IMR-90 (cell line): ENCODE data around the gene FITM2. TPM values are rescaled to one million over a fixed set of nuclear protein-coding genes. Genes with fewer than 3 reads are reported as not detected.

ENCODE experiments used
- ATAC-seq: fragments of 200-7000 bp; cut with Tn5 transposase; 2 replicates; pipeline ENCODE4 v1.9.1; 2020; ENCODE audit warnings: low read depth, mild to moderate bottlenecking, moderate library complexity
- BruUV-seq: library from RNA; stranded (reverse); fragments of 400-500 nt; replicated peaks from 2 replicates; lab custom pipeline; 2021; lab: Mats Ljungman, UMichigan
- CTCF ChIA-PET: fragments of 300-600 bp; formaldehyde crosslinking; extraction: SDS; loops from one replicate; lab custom pipeline; 2021; ENCODE audit warnings: antibody characterized with exemption; lab: Yijun Ruan, JAX
- POLR2A ChIA-PET: fragments of 300-600 bp; sonication (Branson Sonifier 250); formaldehyde crosslinking; loops from one replicate; lab custom pipeline; 2022; ENCODE audit warnings: antibody characterized with exemption; ENCODE audit not compliant: unreplicated experiment; lab: Charles Lee
- DNase-seq: peaks from one replicate; pipeline ENCODE4 v3.0.0; 2013
- H2AFZ ChIP-seq: replicated peaks from 2 replicates; pipeline ENCODE3; 2013; ENCODE audit warnings: low read length, mild to moderate bottlenecking; ENCODE audit not compliant: poor library complexity
- H2AK5ac ChIP-seq: 2 replicates; pipeline ENCODE4 v1.6.1; 2013; ENCODE audit warnings: low read depth, low read length, inconsistent platforms
- H2AK9ac ChIP-seq: replicated peaks from 2 replicates; pipeline ENCODE3; 2013; ENCODE audit warnings: mild to moderate bottlenecking, low read depth, low read length, moderate library complexity; ENCODE audit not compliant: poor library complexity
- H2BK120ac ChIP-seq: 2 replicates; pipeline ENCODE4 v1.6.1; 2013; ENCODE audit warnings: low read depth, low read length, inconsistent platforms
- H2BK15ac ChIP-seq: 3 replicates; pipeline ENCODE4 v1.6.1; 2013; ENCODE audit warnings: low read depth, low read length, inconsistent platforms
- H2BK20ac ChIP-seq: 2 replicates; pipeline ENCODE4 v1.6.1; 2013; ENCODE audit warnings: low read depth, mild to moderate bottlenecking, inconsistent platforms, low read length, moderate library complexity
- H2BK5ac ChIP-seq: 2 replicates; pipeline ENCODE4 v1.6.1; 2013; ENCODE audit warnings: mild to moderate bottlenecking, low read depth, low read length, inconsistent platforms; ENCODE audit not compliant: poor library complexity, severe bottlenecking
- H3K14ac ChIP-seq: replicated peaks from 2 replicates; pipeline ENCODE4 v1.6.1; 2013; ENCODE audit warnings: low read depth, low read length, inconsistent platforms
- H3K18ac ChIP-seq: 2 replicates; pipeline ENCODE4 v1.6.1; 2013; ENCODE audit warnings: low read depth, low read length, control low read depth
- H3K23ac ChIP-seq: 2 replicates; pipeline ENCODE4 v1.6.1; 2013; ENCODE audit warnings: low read depth, low read length, inconsistent platforms
- H3K27ac ChIP-seq: 2 replicates; pipeline ENCODE4 v1.5.1; 2013; ENCODE audit warnings: mild to moderate bottlenecking, control low read depth, low read length; ENCODE audit not compliant: insufficient read depth
- H3K27me3 ChIP-seq: 2 replicates; pipeline ENCODE4 v1.6.1; 2013; ENCODE audit warnings: low read length; ENCODE audit not compliant: control insufficient read depth, insufficient read depth
- H3K36me3 ChIP-seq: 2 replicates; pipeline ENCODE4 v1.6.1; 2013; ENCODE audit warnings: low read length, mixed read lengths; ENCODE audit not compliant: control insufficient read depth, insufficient read depth
- H3K4ac ChIP-seq: 2 replicates; pipeline ENCODE4 v1.6.1; 2013; ENCODE audit warnings: low read depth, low read length, inconsistent platforms
- H3K4me1 ChIP-seq: 2 replicates; pipeline ENCODE4 v1.6.1; 2013; ENCODE audit warnings: low read length, mixed read lengths; ENCODE audit not compliant: control insufficient read depth, insufficient read depth
- H3K4me2 ChIP-seq: 2 replicates; pipeline ENCODE4 v1.6.1; 2013; ENCODE audit warnings: low read depth, mild to moderate bottlenecking, control low read depth, low read length, moderate library complexity
- H3K4me3 ChIP-seq: 2 replicates; pipeline ENCODE4 v1.5.1; 2013; ENCODE audit warnings: low read depth, mild to moderate bottlenecking, control low read depth, low read length, moderate library complexity; ENCODE audit not compliant: insufficient read depth
- H3K56ac ChIP-seq: 2 replicates; pipeline ENCODE4 v1.6.1; 2013; ENCODE audit warnings: low read length, inconsistent platforms; ENCODE audit not compliant: insufficient read depth; ENCODE audit errors: extremely low read depth
- H3K79me1 ChIP-seq, 2 experiments: 2 replicates each; pipeline ENCODE4 v1.6.1; 2013; ENCODE audit warnings: low read length in 2 of 2, inconsistent platforms in 1 of 2, low read depth in 1 of 2
- H3K9ac ChIP-seq: 2 replicates; pipeline ENCODE4 v1.6.1; 2013; ENCODE audit warnings: low read depth, low read length, control low read depth
- H3K9me1 ChIP-seq: 2 replicates; pipeline ENCODE4 v1.6.1; 2013; ENCODE audit warnings: low read length, inconsistent platforms; ENCODE audit not compliant: insufficient read depth
- H3K9me3 ChIP-seq: 2 replicates; pipeline ENCODE4 v1.6.1; 2013; ENCODE audit warnings: low read length; ENCODE audit not compliant: control insufficient read depth, insufficient read depth
- H4K20me1 ChIP-seq: 2 replicates; pipeline ENCODE4 v1.6.1; 2013; ENCODE audit warnings: low read length, inconsistent platforms; ENCODE audit not compliant: insufficient read depth
- H4K5ac ChIP-seq: 2 replicates; pipeline ENCODE4 v1.6.1; 2013; ENCODE audit warnings: mild to moderate bottlenecking, low read depth, low read length, control low read depth
- H4K8ac ChIP-seq, 2 experiments: 2 replicates each; pipeline ENCODE4 v1.6.1; 2013; ENCODE audit warnings: low read depth in 2 of 2, low read length in 2 of 2, control low read depth in 1 of 2, inconsistent platforms in 1 of 2
- H4K91ac ChIP-seq: 2 replicates; pipeline ENCODE4 v1.6.1; 2013; ENCODE audit warnings: low read depth, low read length, inconsistent platforms; ENCODE audit not compliant: insufficient read depth
- CHD1 ChIP-seq: IDR thresholded peaks from 2 replicates; pipeline ENCODE4 v1.6.1; 2012; ENCODE audit warnings: low read depth, low read length, improper control_type of control experiment
- MAFK ChIP-seq: IDR thresholded peaks from 2 replicates; pipeline ENCODE4 v1.6.1; 2012; ENCODE audit warnings: low read depth, low read length, improper control_type of control experiment
- RCOR1 ChIP-seq: IDR thresholded peaks from 2 replicates; pipeline ENCODE4 v1.6.1; 2012; ENCODE audit warnings: mild to moderate bottlenecking, low read length, improper control_type of control experiment; ENCODE audit not compliant: insufficient replicate concordance
- WGBS, 2 experiments: methylation state at CpG; one replicate each; pipeline versions ENCODE4 v1.1.5 to v1.1.7; 2013; ENCODE audit warnings: missing lambda C conversion rate in 2 of 2; ENCODE audit not compliant: insufficient read length in 1 of 2; ENCODE audit errors: extremely low coverage in 2 of 2; 5-methylcytosine and 5-hydroxymethylcytosine counted together
- dilution Hi-C: fragments of 300-500 bp; cut with HindIII; formaldehyde crosslinking; loops from one replicate; pipeline ENCODE4 v1.14.3; 2018; ENCODE audit warnings: low sequenced_read_pairs; ENCODE audit not compliant: unreplicated experiment
- in situ Hi-C: fragments of 300-500 bp; cut with MboI; formaldehyde crosslinking; loops from 3 replicates; pipeline ENCODE4 v1.14.3; 2019; ENCODE audit warnings: low sequenced_read_pairs, inconsistent platforms, mixed read lengths
- intact Hi-C: fragments of 100-400 bp; cut with micrococcal nuclease; formaldehyde crosslinking; loops from 2 replicates; pipeline ENCODE4 v1.10.0; 2022
- polyA plus RNA-seq, 3 experiments: library from polyadenylated mRNA; depleted of rRNA; stranded (reverse); fragments of >200 nt; gene quantifications; 2 replicates each; pipeline ENCODE4 v1.2.3, GENCODE V29; 2012; ENCODE audit warnings: low replicate concordance in 1 of 3
- total RNA-seq: library from RNA; depleted of rRNA; stranded (reverse); fragments of >200 nt; gene quantifications from 2 replicates; pipeline ENCODE4 v1.2.3, GENCODE V29; 2012

The FITM2 gene
- total and polyA plus RNA-seq, 2 of the 4 experiments (the other 2 are of a cell fraction) = 3.4 to 6.5 TPM

GRCh38 chr20:44268802-44269201, 42.2 kb downstream of the FITM2 start:
- intact Hi-C loops (no loop called here), dilution Hi-C loops (no loop called here), in situ Hi-C loops (no loop called here)
- H2BK15ac ChIP-seq = no peak overlapping the region
- ATAC-seq (no peak), DNase-seq (no peak)
- no peaks in the 10 kb centered on the region for H3K4me1 ChIP-seq
- H3K9me3 ChIP-seq = no peaks in the 10 kb centered on the region
- H3K4ac ChIP-seq = no peak overlapping the region
- H2AK9ac ChIP-seq = no peak overlapping the region
- BruUV-seq = no TSS peak
- TF ChIP-seq MAFK (no peak), CHD1 (no peak), RCOR1 (no peak)
- CTCF ChIA-PET = no interaction called here
- H2BK120ac ChIP-seq = no peak overlapping the region
- no peaks in the 10 kb centered on the region for H4K20me1 ChIP-seq
- H3K79me1 ChIP-seq = no peaks in the 10 kb centered on the region
- no peak overlapping the region for H2AK5ac ChIP-seq
- no peak overlapping the region for H3K18ac ChIP-seq
- 73% methylated on average over 3 of the region's 5 CpGs; no CpG with 5 or more reads in 1 of the 2 experiments for WGBS, 2 experiments
- no peak overlapping the region for H2BK20ac ChIP-seq
- H4K8ac ChIP-seq = no peak overlapping the region
- no peak overlapping the region for H3K27ac ChIP-seq
- H3K56ac ChIP-seq = no peak overlapping the region
- H4K5ac ChIP-seq = no peak overlapping the region
- no peaks in the 10 kb centered on the region for H3K36me3 ChIP-seq
- H4K91ac ChIP-seq = no peak overlapping the region
- H3K27me3 ChIP-seq = peaks cover 11% of the 10 kb centered on the region
- H3K9ac ChIP-seq = no peak overlapping the region
- no peak overlapping the region for H2BK5ac ChIP-seq
- no peak overlapping the region for H3K4me2 ChIP-seq
- H3K23ac ChIP-seq = no peak overlapping the region
- H2AFZ ChIP-seq = no peak overlapping the region
- H3K9me1 ChIP-seq = 0 out of 2 replicates have a peak, but pooled peaks cover 3% of the 10 kb centered on the region
- H3K4me3 ChIP-seq = no peak overlapping the region
- no peak overlapping the region for H3K14ac ChIP-seq
- POLR2A ChIA-PET = no interaction called here
